ENCODE measurements around the gene GSG1. TPM values are rescaled to one million over a fixed set of nuclear protein-coding genes. Genes with fewer than 3 reads are reported as not detected.

GSG1 gene
- polyA plus RNA-seq, 3 donors: not detected

GRCh38 chr12:13079440-13079906 is 24.0 kb downstream of the GSG1 start:
- peaks cover 0 to 10% of the 10 kb centered on the region in 2 donors for H3K36me3 ChIP-seq (replicated peaks in 1 of 2; ENCODE audit: control insufficient read depth in 1 of 2, insufficient read depth in 2 of 2, low read length in 2 of 2)
- no peak for TF ChIP-seq CTCF (IDR thresholded peaks at IDR 0.05)
- H3K27ac Mint-ChIP-seq: no peak overlapping the region
- no peak overlapping the region for H3K4me2 ChIP-seq (replicated peaks; ENCODE audit: extremely low read depth, low read length, poor library complexity, severe bottlenecking)
- intact Hi-C loops (cut with micrococcal nuclease): no loop called here
- peaks cover 9 to 13% of the 10 kb centered on the region in 2 donors for H3K36me3 Mint-ChIP-seq
- DNase-seq: no peak
- no peak overlapping the region for H3K27ac ChIP-seq (ENCODE audit: low read depth in 1 of 2, low read length in 2 of 2)
- H4K20me1 ChIP-seq (ENCODE audit: insufficient read depth, low read length): no peaks in the 10 kb centered on the region
- no peaks in the 10 kb centered on the region for H3K9me3 ChIP-seq (replicated peaks in 1 of 2; ENCODE audit: control insufficient read depth in 1 of 2, insufficient read depth in 1 of 2, low read length in 2 of 2)
- H3K4me3 ChIP-seq (replicated peaks in 1 of 3; ENCODE audit: low read depth in 2 of 3, low read length in 3 of 3): no peak overlapping the region
- peaks cover 0 to 3% (median 2%) of the 10 kb centered on the region in 3 donors for H3K27me3 Mint-ChIP-seq (ENCODE audit: low read depth in 3 of 3)
- no peak overlapping the region for H3K9ac ChIP-seq (ENCODE audit: insufficient read depth, low read length, poor library complexity, severe bottlenecking)
- H3K27me3 ChIP-seq (ENCODE audit: control insufficient read depth in 2 of 2, insufficient read depth in 2 of 2, low read length in 2 of 2): no peaks in the 10 kb centered on the region
- 100% methylated on average over 4 of the region's 8 CpGs for WGBS (ENCODE audit: insufficient coverage)
- peaks cover 7% of the 10 kb centered on the region for H3K4me1 Mint-ChIP-seq
- no peaks in the 10 kb centered on the region for H3K4me1 ChIP-seq (ENCODE audit: control insufficient read depth in 1 of 2, insufficient read depth in 2 of 2, low read length in 2 of 2)
- no peak overlapping the region for H2AFZ ChIP-seq (ENCODE audit: insufficient read depth, low read depth, low read length, poor library complexity, severe bottlenecking)
- H3K79me2 ChIP-seq (ENCODE audit: insufficient read depth, low read length): no peaks in the 10 kb centered on the region
- H3K4me3 Mint-ChIP-seq: no peak overlapping the region
- H3K9me3 Mint-ChIP-seq: peaks cover 0 to 2% (median 0%) of the 10 kb centered on the region in 7 donors

GRCh38 chr12:13075786-13076570 is 27.5 kb downstream of the GSG1 start:
- peaks cover 0 to 3% (median 2%) of the 10 kb centered on the region in 3 donors for H3K27me3 Mint-ChIP-seq (ENCODE audit: low read depth in 3 of 3)
- TF ChIP-seq CTCF (IDR thresholded peaks at IDR 0.05): no peak
- no peaks in the 10 kb centered on the region for H3K4me1 Mint-ChIP-seq
- Histone ChIP-seq H4K20me1 (ENCODE audit: insufficient read depth, low read length) (no peaks in the 10 kb centered on the region), H3K4me2 (replicated peaks; ENCODE audit: extremely low read depth, low read length, poor library complexity, severe bottlenecking) (no peak overlapping the region), H3K4me3 (replicated peaks in 1 of 3; ENCODE audit: low read depth in 2 of 3, low read length in 3 of 3) (no peak overlapping the region), H2AFZ (ENCODE audit: insufficient read depth, low read depth, low read length, poor library complexity, severe bottlenecking) (no peak overlapping the region), H3K4me1 (ENCODE audit: control insufficient read depth in 1 of 2, insufficient read depth in 2 of 2, low read length in 2 of 2) (no peaks in the 10 kb centered on the region), H3K79me2 (ENCODE audit: insufficient read depth, low read length) (no peaks in the 10 kb centered on the region), H3K27me3 (ENCODE audit: control insufficient read depth in 2 of 2, insufficient read depth in 2 of 2, low read length in 2 of 2) (no peaks in the 10 kb centered on the region), H3K9ac (ENCODE audit: insufficient read depth, low read length, poor library complexity, severe bottlenecking) (no peak overlapping the region), H3K27ac (ENCODE audit: low read depth in 1 of 2, low read length in 2 of 2) (no peak overlapping the region), H3K36me3 (replicated peaks in 1 of 2; ENCODE audit: control insufficient read depth in 1 of 2, insufficient read depth in 2 of 2, low read length in 2 of 2) (peaks cover 0 to 10% of the 10 kb centered on the region in 2 donors), H3K9me3 (replicated peaks in 1 of 2; ENCODE audit: control insufficient read depth in 1 of 2, insufficient read depth in 1 of 2, low read length in 2 of 2) (no peaks in the 10 kb centered on the region)
- H3K27ac Mint-ChIP-seq: peak overlapping the region in 1 of 7 donors; percentile 26
- no peak for DNase-seq
- intact Hi-C loops (cut with micrococcal nuclease): no loop called here
- no peak overlapping the region for H3K4me3 Mint-ChIP-seq
- peaks cover 17 to 21% of the 10 kb centered on the region in 2 donors for H3K36me3 Mint-ChIP-seq
- whole genome bisulfite sequencing (ENCODE audit: insufficient coverage): 96% methylated on average over 8 of the region's 12 CpGs
- peaks cover 0 to 2% (median 0%) of the 10 kb centered on the region in 7 donors for H3K9me3 Mint-ChIP-seq

Measured in CD14-positive monocyte (primary cell).